GM23248 (cell line): ENCODE measurements around the gene METTL22. TPM values are rescaled to one million over a fixed set of nuclear protein-coding genes. Genes with fewer than 3 reads are reported as not detected.
A peak's percentile ranks its signal among the peaks of the same experiment; 100 is the strongest.

Experiments
- DNase-seq: peaks from one replicate; pipeline ENCODE4 v3.0.0-alpha.2; 2015
- H2AFZ ChIP-seq: fragments of 200-600 bp; sonication (generic); 2 replicates; pipeline ENCODE4 v1.6.1; 2016; ENCODE audit warnings: antibody characterized with exemption
- H3F3A ChIP-seq: fragments of 200-600 bp; sonication (generic); 2 replicates; pipeline ENCODE4 v1.6.1; 2016; ENCODE audit warnings: mild to moderate bottlenecking, antibody characterized with exemption, mixed run types; ENCODE audit not compliant: insufficient read depth
- H3K27ac ChIP-seq: fragments of 200-600 bp; sonication (generic); 2 replicates; pipeline ENCODE4 v1.5.1; 2016; ENCODE audit warnings: mild to moderate bottlenecking
- H3K27me3 ChIP-seq: fragments of 200-600 bp; sonication (generic); replicated peaks from 2 replicates; pipeline ENCODE4 v1.6.1; 2016; ENCODE audit warnings: mild to moderate bottlenecking; ENCODE audit not compliant: insufficient read depth
- H3K36me3 ChIP-seq: fragments of 200-600 bp; sonication (generic); 2 replicates; pipeline ENCODE4 v1.6.1; 2016; ENCODE audit warnings: low read depth, mild to moderate bottlenecking
- H3K4me1 ChIP-seq: fragments of 200-600 bp; sonication (generic); 2 replicates; pipeline ENCODE4 v1.6.1; 2016; ENCODE audit warnings: mild to moderate bottlenecking; ENCODE audit not compliant: insufficient read depth
- H3K4me2 ChIP-seq: fragments of 200-600 bp; sonication (generic); one replicate; pipeline ENCODE4 v1.6.1; 2016; ENCODE audit warnings: mild to moderate bottlenecking; ENCODE audit not compliant: unreplicated experiment
- H3K4me3 ChIP-seq: fragments of 200-600 bp; sonication (generic); 2 replicates; pipeline ENCODE4 v1.5.1; 2016; ENCODE audit warnings: mild to moderate bottlenecking
- H3K79me2 ChIP-seq: fragments of 200-600 bp; sonication (generic); 2 replicates; pipeline ENCODE4 v1.6.1; 2016; ENCODE audit warnings: mild to moderate bottlenecking; ENCODE audit not compliant: insufficient read depth
- H3K9ac ChIP-seq: fragments of 200-600 bp; sonication (generic); 2 replicates; pipeline ENCODE4 v1.6.1; 2016; ENCODE audit warnings: mild to moderate bottlenecking
- H3K9me2 ChIP-seq: fragments of 200-600 bp; sonication (generic); 2 replicates; pipeline ENCODE4 v1.6.1; 2016; ENCODE audit warnings: mixed run types, mild to moderate bottlenecking, moderate library complexity; ENCODE audit not compliant: insufficient read depth
- H3K9me3 ChIP-seq: fragments of 200-600 bp; sonication (generic); one replicate; pipeline ENCODE4 v1.6.1; 2017; ENCODE audit warnings: low read depth
- H4K20me1 ChIP-seq: fragments of 200-600 bp; sonication (generic); 2 replicates; pipeline ENCODE4 v1.6.0; 2016; ENCODE audit not compliant: insufficient read depth
- EZH2 ChIP-seq: fragments of 200-600 bp; sonication (generic); IDR thresholded peaks from 2 replicates; pipeline ENCODE4 v1.6.1; 2018; ENCODE audit warnings: antibody characterized with exemption, mild to moderate bottlenecking; ENCODE audit not compliant: insufficient read depth, poor library complexity, severe bottlenecking
- EZH2phosphoT487 ChIP-seq: fragments of 200-600 bp; sonication (generic); IDR thresholded peaks from 2 replicates; pipeline ENCODE4 v1.6.1; 2018; ENCODE audit warnings: antibody characterized with exemption, moderate library complexity, mild to moderate bottlenecking, low read depth; ENCODE audit not compliant: insufficient read depth
- WGBS, 2 experiments: methylation state at CpG; one replicate each; pipeline ENCODE4 v1.1.6; 2015 to 2017; ENCODE audit warnings: low lambda C conversion rate in 2 of 2, low coverage in 1 of 2; ENCODE audit errors: missing lambda C conversion rate in 2 of 2; 5-methylcytosine and 5-hydroxymethylcytosine counted together
- in situ Hi-C: fragments of 300-500 bp; cut with MboI; formaldehyde crosslinking; loops from 2 replicates; pipeline ENCODE4 v1.15.0; 2020
- polyA plus RNA-seq: library from polyadenylated mRNA; unstranded; fragments of >200 nt; fragmentation: Nextera tagmentation; extraction: Ambion mirVana; gene quantifications from 2 replicates; pipeline ENCODE4 v1.2.1, GENCODE V29; 2016
- total RNA-seq: library from RNA; depleted of rRNA; stranded (reverse); fragments of >200 nt; shearing (Covaris generic); gene quantifications from 2 replicates; pipeline ENCODE4 v1.2.3, GENCODE V29; 2014

Gene METTL22
- total and polyA plus RNA-seq, 2 experiments from 2014 or later: 36.9 to 46.1 TPM

GRCh38 chr16:8673611-8674412, 52.3 kb downstream of the METTL22 start:
- Histone ChIP-seq H2AFZ (peak overlapping the region; percentile 84), H3K36me3 (no peaks in the 10 kb centered on the region), H3K9me3 (no peaks in the 10 kb centered on the region), H3K4me1 (peaks cover 20% of the 10 kb centered on the region), H3K27me3 (no peaks in the 10 kb centered on the region), H4K20me1 (no peaks in the 10 kb centered on the region), H3K4me2 (peak overlapping the region; percentile 93), H3F3A (peaks cover 18% of the 10 kb centered on the region), H3K9ac (peak overlapping the region; percentile 35; the same call in 1 of the 2 replicates), H3K79me2 (no peaks in the 10 kb centered on the region), H3K4me3 (peak overlapping the region; percentile 87), H3K27ac (no peak overlapping the region), H3K9me2 (no peaks in the 10 kb centered on the region)
- DNase-seq: no peak
- no peak for TF ChIP-seq EZH2phosphoT487
- no peak for TF ChIP-seq EZH2
- in situ Hi-C loops: no loop called here
- 24% methylated on average over 20 to 24 of the region's 24 CpGs for WGBS, 2 experiments

GRCh38 chr16:8674413-8675022, 53.0 kb downstream of the METTL22 start, which contains the start of gene ABAT:
TSS of gene ABAT (plus strand) at chr16:8674617. CDS start at chr16:8735740, 61,123 bp downstream.
- in situ Hi-C loops: no loop called here
- 3 to 4% methylated on average over 41 to 49 of the region's 49 CpGs for WGBS, 2 experiments

GRCh38 chr16:8675183-8676159, 54.0 kb downstream of the METTL22 start:
- Histone ChIP-seq H4K20me1 (no peaks in the 10 kb centered on the region), H3K9ac (peak overlapping the region; percentile 76; the same call in 1 of the 2 replicates), H3K79me2 (no peaks in the 10 kb centered on the region), H3F3A (peaks cover 18% of the 10 kb centered on the region), H3K9me3 (no peaks in the 10 kb centered on the region), H3K4me3 (peak overlapping the region; percentile 87), H3K27me3 (no peaks in the 10 kb centered on the region), H3K36me3 (no peaks in the 10 kb centered on the region), H3K4me2 (peak overlapping the region; percentile 93), H3K27ac (no peak overlapping the region), H2AFZ (0 out of 2 replicates have a peak overlapping the region, but pooled peaks have one; percentile 91), H3K4me1 (peaks cover 25% of the 10 kb centered on the region), H3K9me2 (no peaks in the 10 kb centered on the region)
- peak; percentile 14 for DNase-seq
- in situ Hi-C loops: no loop called here
- 60 to 76% methylated on average over 9 to 13 of the region's 13 CpGs for WGBS, 2 experiments
- TF ChIP-seq EZH2phosphoT487 (no peak), EZH2 (no peak)

More at GRCh38 chr16:8674413-8675022, 53.0 kb downstream of the METTL22 start, which contains the start of gene ABAT:
- Histone ChIP-seq H3K4me3 (peak within 1 kb of the TSS; percentile 87), H3K27ac (no peak within 1 kb of the TSS), H4K20me1 (no peaks in the 10 kb centered on the region), H3K27me3 (no peaks in the 10 kb centered on the region), H3K36me3 (no peaks in the 10 kb centered on the region), H3K79me2 (no peaks in the 10 kb centered on the region), H3F3A (peaks cover 18% of the 10 kb centered on the region), H3K9me3 (no peaks in the 10 kb centered on the region), H3K9me2 (no peaks in the 10 kb centered on the region), H3K4me1 (peaks cover 25% of the 10 kb centered on the region), H3K9ac (peak within 1 kb of the TSS; percentile 76), H3K4me2 (peak within 1 kb of the TSS; percentile 93), H2AFZ (peak within 1 kb of the TSS; percentile 91)
- peak; percentile 93 for DNase-seq
- TF ChIP-seq EZH2: no peak
- TF ChIP-seq EZH2phosphoT487: no peak

- in situ Hi-C loops: no loop called here
- H3K36me3 ChIP-seq: no peaks in the 10 kb centered on the region
- no peak for TF ChIP-seq EZH2phosphoT487
- TF ChIP-seq EZH2: no peak
- H4K20me1 ChIP-seq: no peaks in the 10 kb centered on the region
- no peaks in the 10 kb centered on the region for H3K9me2 ChIP-seq
- H3K4me3 ChIP-seq: no peak overlapping the region
- H3K9me3 ChIP-seq: no peaks in the 10 kb centered on the region
- no peaks in the 10 kb centered on the region for H3K79me2 ChIP-seq
- no peak overlapping the region for H2AFZ ChIP-seq
- H3K9ac ChIP-seq: no peak overlapping the region
- DNase-seq: no peak
- H3K27me3 ChIP-seq: no peaks in the 10 kb centered on the region
- H3K4me2 ChIP-seq: no peak overlapping the region
- no peak overlapping the region for H3K27ac ChIP-seq
- 51 to 62% methylated on average over 4 to 5 of the region's 5 CpGs for WGBS, 2 experiments
- H3K4me1 ChIP-seq: peaks cover 25% of the 10 kb centered on the region
- peaks cover 18% of the 10 kb centered on the region for H3F3A ChIP-seq
These were observed 54.7 kb downstream of the METTL22 start for GRCh38 chr16:8676160-8676547.
